ENCODE data around the gene CDK2.
"Not testable (repeated sequence)": the region's sequence is repeated elsewhere in the genome, so short reads cannot be mapped to it uniquely, and the experiment has no call there.

Gene CDK2

DNA sequence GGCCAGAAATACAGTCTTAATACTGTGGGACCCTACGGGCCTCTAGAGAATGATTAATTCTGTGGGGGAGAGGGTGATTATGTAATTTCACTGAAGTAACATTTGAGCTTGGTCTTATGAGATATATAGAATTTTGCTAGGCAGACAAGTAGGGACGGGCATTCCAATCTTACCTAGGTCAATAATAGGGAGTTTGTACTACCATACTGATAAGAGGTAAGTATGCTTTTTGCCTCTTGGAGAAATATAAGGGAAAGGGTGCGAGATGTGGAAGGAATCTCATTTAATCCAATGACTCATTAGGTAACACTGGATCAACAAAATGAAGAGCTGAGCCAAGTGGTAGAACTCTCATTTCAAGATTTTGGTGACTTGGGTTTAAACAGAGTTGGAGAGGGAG lies 12.4 kb downstream of the CDK2 start:
- DNase-seq (ENCODE audit: low read depth in 1 of 2, low spot score in 1 of 2) = no peak

DNA sequence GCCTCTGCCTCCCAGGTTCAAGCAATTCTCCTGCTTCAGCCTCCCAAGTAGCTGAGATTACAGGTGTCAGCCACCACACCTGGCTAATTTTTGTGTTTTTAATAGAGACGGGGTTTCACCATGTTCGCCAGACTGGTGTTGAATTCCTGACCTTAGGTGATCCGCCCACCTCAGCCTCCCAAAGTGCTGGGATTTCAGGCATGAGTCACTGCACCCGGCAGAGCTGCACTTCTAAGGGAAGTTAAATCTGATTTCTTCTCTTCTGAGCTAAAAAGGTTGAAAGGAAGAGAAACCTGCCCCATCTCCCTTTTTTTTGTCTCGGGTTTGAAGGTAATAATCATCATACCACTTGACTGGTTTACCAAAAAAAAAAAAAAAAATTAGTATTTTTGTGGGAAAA lies 15.3 kb downstream of the CDK2 start:
- DNase-seq (ENCODE audit: low read depth in 1 of 2, low spot score in 1 of 2) = not testable (repeated sequence)

DNA sequence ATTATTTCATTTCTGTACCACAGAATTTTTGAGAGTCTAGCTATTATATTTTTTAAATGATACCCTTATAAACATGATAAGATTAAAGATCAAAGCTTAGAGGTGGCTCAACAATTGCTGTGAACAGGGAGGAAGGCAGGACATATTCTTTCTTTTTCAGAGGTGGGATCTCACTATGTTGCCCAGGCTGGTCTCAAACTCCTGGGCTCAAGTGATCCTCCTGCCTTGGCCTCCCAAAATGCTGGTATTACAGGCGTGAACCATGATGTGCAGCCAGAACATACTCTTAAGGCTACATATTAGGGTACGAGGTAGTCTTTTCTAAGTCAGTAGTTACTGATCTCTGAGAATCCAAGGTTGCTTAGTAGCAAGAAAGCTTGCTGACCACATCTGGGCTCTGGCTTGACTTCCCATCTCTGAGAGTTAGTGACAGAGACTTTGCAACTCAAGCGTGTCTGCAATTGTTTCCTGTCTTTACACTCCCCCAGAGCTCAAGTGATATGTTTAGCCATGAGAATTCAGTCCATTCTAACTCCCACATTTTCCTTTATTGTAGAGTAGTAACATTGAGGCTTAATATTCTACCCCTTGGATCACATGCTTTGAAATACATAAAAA lies 15.8 kb downstream of the CDK2 start:
- DNase-seq (ENCODE audit: low read depth in 1 of 2, low spot score in 1 of 2) = no peak

DNA sequence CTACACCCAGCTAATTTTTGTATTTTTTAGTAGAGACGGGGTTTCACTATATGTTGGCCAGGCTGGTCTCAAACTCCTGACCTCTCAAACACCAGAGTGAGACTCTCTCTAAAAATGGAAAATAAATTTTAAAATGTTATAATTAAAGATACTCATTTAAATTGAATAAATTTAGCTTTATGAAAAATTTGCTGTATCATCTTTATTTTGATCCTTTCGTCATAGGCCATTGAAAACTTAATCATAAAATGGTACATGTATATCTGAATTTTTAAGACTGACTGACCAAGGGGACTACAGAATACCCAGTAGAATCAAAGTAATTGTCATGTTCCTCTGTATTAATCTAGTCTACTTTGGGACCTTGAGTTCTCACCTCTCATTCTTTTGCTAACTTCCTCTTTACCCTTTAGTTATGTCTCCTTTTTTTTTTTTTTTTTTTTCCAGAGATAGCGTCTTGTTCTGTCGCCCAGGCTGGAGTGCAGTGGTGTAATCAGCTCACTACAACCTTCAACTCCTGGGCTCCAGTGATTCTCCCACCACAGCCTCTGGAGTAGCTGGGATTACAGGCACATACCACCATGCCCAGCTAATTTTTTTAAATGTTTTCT lies 16.7 kb downstream of the CDK2 start:
- no peak for DNase-seq (ENCODE audit: low read depth in 1 of 2, low spot score in 1 of 2)

DNA sequence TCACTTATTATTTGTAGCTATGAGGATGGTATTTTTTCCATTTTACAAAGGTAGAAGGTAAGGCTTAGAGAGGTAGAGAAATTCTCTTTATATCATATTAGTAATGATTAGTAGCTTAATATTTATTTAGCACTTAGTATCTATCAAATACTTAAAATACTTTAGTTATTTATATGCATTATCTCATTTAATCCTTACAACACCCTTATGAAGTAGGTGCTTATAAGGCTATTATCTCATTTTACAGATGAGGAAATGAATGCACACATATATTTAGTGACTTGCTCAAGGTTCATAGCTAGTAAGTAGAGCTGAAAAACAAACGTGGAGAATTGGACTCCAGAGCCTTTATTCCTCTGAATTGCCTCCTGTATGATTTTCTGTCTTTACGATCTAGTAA lies 18.2 kb downstream of the CDK2 start:
- DNase-seq (ENCODE audit: low read depth in 1 of 2, low spot score in 1 of 2) = no peak

DNA sequence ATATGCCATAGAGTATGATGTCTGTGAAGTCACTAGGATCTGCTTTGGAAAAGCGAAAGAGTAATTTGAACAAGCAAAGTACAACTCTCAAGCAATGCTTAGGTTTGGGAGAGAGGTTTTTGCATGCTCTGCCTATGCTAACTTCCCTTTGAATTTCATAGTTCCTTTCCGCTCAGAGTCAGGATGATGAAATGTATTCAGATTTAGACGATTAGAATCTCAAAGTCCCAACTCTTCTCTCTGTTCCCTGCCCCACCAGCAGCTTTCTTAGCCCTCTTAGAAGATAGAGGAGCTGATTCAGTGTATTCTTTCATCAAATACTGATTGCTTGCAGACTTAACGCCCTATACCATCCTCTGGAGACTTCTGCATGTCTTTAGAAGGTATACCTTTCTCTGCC lies 18.7 kb downstream of the CDK2 start:
- DNase-seq (ENCODE audit: low read depth in 1 of 2, low spot score in 1 of 2) = no peak

DNA sequence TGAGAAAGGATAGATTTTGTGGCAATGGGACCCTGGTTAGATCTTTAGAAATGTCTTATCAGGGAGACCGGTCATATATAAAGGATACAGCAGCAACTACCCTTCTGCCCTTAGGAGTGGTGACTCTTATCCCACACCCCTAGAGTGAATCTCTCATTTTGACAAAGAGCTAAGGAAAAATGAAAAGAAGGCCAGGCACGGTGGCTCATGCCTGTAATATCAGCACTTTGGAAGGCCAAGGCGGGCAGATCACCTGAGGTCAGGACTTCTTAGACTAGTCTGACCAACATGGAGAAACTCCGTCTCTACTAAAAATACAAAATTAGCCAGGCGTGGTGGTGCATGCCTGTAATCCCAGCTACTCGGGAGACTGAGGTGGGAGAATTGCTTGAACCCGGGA lies 19.3 kb downstream of the CDK2 start:
- not testable (repeated sequence) for DNase-seq (ENCODE audit: low read depth in 1 of 2, low spot score in 1 of 2)

DNA sequence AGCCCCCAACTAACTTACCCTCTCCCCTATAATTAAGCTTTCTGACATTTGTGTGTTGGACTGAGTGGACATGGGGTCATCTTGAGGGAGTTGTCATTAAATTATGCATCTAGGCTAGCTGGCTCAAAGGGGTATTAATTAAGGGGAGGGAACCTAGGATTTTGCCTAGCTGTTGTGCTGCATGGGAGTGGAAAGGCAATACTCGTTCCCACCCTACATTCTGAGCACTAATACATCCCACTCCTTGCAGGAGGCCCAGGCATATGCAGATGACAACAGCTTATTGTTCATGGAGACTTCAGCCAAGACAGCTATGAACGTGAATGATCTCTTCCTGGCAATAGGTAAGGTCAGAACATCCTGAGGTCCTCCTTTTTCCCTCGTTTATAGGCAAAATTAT lies 24.5 kb downstream of the CDK2 start:
- DNase-seq (ENCODE audit: low read depth in 1 of 2, low spot score in 1 of 2) = no peak

DNA sequence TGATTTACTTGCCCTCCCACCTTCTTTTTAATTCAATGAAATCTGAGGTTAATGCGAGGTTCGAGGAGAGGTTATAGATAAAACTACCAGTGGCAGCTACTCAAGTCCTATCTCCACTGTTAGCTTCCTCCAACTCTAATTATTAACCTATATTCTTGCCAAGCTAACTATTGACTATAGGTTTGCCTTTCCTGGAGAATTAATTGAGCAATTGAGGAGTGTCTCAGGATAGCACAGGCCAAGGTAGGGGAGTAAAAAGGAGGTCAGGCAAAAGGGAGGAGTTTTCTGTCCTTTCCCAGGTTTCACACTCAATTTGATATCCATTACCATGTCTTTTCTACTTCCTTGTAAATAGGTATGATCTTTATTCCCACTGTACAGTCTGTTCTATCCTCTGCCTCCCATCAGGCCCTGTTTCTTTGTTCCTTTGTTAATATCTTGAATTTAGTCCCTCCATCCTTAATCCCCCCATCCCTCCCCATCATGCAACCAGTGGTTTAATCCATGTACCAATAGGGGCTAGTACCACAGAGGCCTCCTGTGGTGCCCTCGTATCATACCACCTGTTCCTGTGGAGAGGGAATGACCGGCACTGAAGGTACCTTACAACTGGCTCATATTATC lies 26.7 kb downstream of the CDK2 start:
- DNase-seq (ENCODE audit: low read depth in 1 of 2, low spot score in 1 of 2) = no peak

DNA sequence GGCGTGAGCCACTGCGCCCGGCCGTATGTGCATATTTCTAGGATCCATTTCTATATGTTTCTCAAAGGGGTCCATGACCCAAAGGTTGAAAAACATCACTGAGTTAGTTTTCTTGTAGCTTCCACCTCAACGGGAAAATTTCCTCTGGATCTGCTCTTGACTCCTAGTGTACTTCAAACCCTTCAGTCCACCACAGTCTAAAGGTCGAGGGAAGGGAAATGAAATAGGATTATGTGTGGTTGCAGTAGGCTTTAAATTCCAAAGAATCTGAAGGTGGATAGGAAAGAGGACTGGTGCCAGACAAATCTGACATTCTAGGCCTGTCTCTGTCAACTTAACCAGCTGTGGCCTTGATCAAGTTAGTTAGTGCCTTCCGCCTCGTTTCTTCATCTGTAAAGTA lies 28.7 kb downstream of the CDK2 start:
- no peak for DNase-seq (ENCODE audit: low read depth in 1 of 2, low spot score in 1 of 2)

DNA sequence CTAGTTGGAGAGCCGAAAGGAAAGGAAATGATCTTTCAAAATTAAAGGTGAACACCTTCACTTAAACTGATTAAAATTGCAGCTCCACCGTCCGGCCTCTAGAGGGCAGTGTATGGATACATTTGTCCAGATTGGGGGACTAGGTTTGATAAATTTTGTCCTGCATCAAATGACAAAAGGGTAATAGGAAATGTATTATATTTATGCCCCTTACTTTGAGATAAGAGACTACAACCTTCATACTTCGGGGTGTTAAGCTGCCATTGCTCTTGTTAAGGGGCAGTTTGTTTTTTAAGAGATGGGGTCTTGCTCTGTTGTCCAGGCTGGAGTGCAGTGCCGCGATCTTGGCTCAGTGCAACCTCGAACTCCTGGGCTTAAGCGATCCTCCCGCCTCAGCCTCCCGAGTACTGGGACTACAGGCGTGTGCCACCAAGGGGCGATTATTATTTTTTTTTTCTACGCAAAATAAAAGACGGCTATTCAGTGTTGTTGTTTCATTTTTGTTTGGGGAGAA lies 29.6 kb downstream of the CDK2 start:
- peak in 1 of 2 donors; percentile 30 for DNase-seq (ENCODE audit: low read depth in 1 of 2, low spot score in 1 of 2)

DNA sequence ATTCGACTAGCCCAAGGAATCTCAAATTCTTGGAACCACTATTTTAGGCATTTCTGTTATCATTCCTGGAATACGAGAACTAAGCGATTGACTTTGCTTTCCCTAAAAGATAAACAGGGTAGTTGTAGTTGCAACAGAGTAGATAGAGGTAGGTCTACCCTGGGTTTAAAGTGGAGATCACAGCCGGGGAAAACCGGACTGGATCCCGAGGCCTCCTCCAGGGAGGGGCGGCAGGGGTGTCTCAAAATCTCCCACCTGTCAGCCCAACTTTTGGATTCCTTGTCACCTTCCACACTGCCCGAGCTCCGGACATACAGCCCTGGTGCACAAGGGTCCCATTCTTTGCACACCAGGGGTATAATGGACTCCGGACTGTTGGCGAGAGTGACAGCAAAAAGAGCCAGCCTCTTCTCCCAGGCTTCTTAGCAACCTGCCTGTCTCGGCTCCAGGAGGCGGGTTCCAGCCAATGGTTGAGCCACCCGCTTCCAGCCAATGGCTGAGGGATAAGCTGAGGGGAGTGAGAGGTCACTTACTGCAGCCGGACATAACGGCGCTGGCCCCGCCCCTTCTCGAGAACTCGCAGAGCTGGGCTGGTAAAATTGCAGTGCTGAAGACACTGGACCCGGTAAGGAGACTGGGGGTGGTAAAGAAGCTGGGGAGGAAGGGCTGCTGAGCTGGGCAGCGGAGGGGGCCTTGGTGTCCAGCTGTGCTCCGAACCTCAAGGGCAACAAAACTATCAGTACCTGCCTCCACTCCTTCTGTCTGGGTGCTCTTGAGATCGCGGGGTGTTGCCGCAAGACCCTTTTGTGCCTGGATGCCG lies 30.3 kb downstream of the CDK2 start, which contains the start of gene SUOX:
SUOX (plus strand) TSS at position 562 of the 820 bp plus-strand sequence. CDS start 4,946 bp downstream, outside the sequence.
- no peak for DNase-seq (ENCODE audit: low read depth in 1 of 2, low spot score in 1 of 2)

DNA sequence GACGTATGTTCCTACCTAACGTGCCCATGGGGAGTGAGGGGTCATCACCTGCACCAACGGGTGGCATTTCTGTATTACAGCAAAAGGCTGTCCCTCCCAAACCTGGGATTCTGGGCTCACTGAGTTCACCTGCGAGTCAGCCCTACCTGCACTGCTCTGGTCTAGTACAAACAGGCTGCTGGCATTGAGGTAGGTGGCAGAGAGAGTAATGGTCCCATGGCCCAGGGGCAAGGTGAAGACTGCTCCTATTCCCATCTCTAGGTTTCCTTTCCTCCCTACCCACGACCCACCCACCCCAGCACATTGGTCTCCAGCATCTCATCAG lies 30.9 kb downstream of the CDK2 start:
- DNase-seq (ENCODE audit: low read depth in 1 of 2, low spot score in 1 of 2) = no peak

DNA sequence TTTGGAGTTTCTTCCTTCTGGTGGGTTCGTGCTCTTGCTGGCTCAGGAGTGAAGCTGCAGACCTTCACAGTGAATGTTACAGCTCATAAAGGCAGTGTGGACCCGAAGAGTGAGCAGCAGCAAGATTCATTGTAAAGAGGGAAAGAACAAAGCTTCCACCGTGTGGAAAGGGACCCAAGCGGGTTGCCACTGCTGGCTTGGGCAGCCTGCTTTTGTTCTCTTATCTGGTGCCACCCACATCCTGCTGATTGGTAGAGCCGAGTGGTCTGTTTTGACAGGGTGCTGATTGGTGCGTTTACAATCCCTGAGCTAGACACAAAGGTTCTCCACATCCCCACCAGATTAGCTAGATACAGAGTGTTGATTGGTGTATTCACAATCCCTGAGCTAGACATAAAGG lies 32.9 kb downstream of the CDK2 start:
- not testable (repeated sequence) for DNase-seq (ENCODE audit: low read depth in 1 of 2, low spot score in 1 of 2)

DNA sequence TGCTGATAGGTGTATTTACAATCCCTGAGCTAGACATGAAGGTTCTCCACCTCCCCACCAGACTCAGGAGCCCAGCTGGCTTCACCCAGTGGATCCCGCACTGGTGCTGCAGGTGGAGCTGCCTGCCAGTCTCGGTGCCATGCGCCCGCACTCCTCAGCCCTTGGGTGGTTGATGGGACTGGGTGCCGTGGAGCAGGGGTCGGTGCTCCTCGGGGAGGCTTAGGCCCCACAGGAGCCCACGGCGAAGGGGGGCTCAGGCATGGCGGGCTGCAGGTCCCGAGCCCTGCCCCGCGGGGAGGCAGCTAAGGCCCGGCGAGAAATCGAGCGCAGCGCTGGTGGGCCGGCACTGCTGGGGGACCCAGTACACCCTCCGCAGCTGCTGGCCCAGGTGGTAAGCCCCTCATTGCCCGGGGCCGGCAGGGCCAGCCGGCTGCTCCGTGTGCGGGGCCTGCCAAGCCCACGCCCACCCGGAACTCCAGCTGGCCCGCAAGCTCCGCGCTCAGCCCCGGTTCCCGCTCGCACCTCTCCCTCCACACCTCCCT lies 33.4 kb downstream of the CDK2 start:
- not testable (repeated sequence) for DNase-seq (ENCODE audit: low read depth in 1 of 2, low spot score in 1 of 2)

DNA sequence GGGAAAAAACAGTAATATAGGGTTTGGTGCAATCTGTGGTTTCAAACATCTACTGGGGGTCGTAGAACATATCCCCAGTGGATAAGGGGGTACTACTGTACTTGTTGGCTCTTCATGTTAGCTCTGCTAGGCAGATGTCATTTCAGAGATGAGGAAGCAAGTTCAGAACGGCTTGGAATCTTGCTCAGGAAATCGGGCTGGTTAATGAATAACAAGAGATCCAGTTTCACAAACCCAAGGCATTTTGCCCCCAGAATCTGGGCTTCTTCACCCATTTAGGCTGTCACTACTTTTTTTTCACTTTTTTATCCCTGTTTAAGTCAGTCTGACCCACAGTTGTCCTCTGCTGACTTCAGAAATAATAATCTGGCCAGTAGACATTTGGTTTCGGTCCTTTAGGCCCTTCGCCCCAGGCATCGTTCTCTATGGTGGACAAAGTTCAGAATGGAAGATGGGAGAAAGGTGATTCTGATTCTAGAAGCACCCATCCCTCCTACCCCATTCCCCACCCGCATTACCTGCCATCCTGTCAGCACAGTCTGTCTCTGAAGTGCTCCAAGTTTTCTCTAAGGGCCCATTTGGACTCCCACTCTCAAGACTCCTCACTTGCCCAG lies 35.0 kb downstream of the CDK2 start:
- no peak for DNase-seq (ENCODE audit: low read depth in 1 of 2, low spot score in 1 of 2)

DNA sequence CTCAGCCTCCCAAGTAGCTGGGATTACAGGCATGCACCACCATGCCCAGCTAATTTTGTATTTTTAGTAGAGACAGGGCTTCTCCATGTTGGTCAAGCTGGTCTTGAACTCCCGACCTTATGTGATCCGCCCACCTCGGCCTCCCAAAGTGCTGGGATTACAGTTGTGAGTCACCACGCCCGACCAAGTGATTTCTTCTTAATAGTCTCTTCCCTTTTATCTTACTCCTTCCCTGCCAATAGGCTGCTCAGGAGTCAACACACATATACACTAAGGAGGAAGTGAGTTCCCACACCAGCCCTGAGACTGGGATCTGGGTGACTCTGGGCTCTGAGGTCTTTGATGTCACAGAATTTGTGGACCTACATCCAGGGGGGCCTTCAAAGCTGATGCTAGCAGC lies 36.7 kb downstream of the CDK2 start:
- DNase-seq (ENCODE audit: low read depth in 1 of 2, low spot score in 1 of 2) = not testable (repeated sequence)

DNA sequence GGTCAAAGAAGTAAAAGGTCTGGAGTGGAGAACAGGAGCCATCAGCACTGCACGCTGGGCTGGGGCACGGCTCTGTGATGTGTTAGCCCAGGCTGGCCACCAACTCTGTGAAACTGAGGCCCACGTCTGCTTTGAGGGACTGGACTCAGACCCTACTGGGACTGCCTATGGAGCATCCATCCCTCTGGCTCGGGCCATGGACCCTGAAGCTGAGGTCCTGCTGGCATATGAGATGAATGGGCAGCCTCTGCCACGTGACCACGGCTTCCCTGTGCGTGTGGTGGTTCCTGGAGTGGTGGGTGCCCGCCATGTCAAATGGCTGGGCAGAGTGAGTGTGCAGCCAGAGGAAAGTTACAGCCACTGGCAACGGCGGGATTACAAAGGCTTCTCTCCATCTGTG lies 37.6 kb downstream of the CDK2 start:
- no peak for DNase-seq (ENCODE audit: low read depth in 1 of 2, low spot score in 1 of 2)

DNA sequence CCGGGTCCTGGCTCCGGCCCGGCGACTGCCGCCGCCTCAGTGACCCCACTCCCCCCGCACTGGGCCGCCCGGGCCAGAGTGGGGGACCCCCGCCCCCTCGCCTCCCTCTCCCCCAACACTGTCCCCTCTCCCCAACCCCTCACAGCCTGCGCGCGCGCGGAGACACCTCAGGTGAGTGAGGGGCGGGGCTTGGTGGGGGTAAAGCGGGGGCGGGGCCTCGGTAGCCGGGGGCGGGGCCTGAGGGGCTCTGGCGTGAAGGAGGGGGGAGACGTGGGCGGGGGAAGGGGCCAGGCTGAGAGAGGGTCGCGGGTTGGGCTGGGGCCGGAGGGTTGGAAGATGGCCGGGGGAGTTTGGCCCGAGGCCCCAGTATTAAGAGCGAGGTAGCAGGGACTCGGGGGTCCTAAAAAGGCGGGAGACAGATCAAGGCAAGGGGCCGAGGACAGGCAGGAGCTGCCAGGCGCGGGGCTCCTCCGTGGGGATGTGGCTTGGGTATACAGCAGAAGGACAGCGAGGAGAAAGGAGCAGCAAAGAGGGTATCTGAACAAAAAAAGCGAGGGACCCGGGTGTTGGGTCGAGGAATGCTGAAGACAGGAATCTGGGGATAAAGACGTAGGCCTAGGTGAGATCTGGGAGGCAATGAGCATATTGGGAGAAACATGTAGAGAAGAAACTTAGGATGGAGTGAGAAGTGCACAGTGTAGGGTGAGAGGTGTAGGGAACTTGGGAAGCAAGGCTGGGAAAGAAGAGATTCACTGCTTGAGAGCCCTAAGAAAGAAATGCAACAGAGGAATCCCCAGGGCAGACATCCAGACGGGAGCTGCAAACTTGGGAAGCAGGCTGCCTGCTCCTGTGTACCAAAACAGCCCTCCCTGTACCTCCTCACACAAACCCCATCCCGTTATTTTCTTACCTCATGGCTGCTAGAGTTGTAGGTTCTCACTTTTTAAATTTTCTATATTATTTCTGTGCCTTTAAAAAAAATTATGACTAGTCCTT lies 41.2 kb downstream of the CDK2 start:
- DNase-seq (ENCODE audit: low read depth in 1 of 2, low spot score in 1 of 2) = peak; percentile 53 to 60

DNA sequence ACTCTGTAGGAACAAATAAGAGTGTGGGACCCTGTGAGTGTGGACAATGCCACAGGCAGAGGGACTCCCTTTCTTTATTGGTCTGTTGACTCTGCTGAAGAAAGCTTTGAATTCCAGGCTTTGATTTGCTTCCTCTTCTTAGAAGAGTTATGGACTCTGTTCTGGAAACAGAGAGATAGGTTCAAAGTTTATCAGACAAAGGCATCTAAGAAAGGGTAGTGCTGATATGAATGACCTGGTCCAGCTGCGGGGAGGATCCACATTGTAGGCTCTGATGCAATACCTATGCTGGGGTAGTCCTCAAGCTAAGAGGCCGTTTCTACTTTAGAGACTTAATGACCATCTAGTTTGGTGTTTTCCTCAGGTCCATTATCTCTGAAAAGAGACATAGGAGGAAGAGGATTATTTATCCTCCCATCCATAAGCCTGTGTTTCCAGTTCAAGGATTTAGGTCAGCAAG lies 43.5 kb downstream of the CDK2 start:
- no peak for DNase-seq (ENCODE audit: low read depth in 1 of 2, low spot score in 1 of 2)
